ENCODE results near the gene SIL1.

- TF ChIP-seq CTCF (IDR thresholded peaks at IDR 0.05; ENCODE audit: low read depth, low read length, poor library complexity, severe bottlenecking) (no peak), EZH2phosphoT487 (IDR thresholded peaks at IDR 0.05; ENCODE audit: borderline replicate concordance, low read length) (no peak)
Observed at GRCh38 chr5:139103762-139104161, 94.4 kb downstream of the SIL1 start.
